ENCODE data around the gene NFKB2.

The NFKB2 gene

DNA sequence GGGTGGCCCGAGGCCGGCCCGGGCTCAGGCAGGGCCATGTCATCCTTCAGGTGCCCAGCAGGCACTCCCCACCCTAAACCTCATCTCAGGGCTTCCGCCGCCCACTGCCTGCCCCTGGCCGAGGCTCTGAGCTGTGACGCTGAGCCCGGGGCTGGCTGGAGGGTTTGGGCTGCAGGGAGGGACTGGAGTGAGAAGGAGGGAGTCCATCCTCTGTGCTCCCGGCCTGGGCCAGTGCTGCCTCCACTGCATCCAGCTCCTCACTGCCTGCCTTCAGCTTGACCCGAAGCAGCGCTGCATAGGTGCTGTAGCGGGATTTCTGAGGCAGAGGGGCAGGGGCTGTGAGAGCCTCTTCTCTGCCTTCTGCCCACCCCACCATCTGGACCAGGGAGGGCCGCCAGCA is 7.6 kb downstream of the NFKB2 start:
- no peak for DNase-seq (ENCODE audit: low spot score)
- TF ChIP-seq, protein P1, sequence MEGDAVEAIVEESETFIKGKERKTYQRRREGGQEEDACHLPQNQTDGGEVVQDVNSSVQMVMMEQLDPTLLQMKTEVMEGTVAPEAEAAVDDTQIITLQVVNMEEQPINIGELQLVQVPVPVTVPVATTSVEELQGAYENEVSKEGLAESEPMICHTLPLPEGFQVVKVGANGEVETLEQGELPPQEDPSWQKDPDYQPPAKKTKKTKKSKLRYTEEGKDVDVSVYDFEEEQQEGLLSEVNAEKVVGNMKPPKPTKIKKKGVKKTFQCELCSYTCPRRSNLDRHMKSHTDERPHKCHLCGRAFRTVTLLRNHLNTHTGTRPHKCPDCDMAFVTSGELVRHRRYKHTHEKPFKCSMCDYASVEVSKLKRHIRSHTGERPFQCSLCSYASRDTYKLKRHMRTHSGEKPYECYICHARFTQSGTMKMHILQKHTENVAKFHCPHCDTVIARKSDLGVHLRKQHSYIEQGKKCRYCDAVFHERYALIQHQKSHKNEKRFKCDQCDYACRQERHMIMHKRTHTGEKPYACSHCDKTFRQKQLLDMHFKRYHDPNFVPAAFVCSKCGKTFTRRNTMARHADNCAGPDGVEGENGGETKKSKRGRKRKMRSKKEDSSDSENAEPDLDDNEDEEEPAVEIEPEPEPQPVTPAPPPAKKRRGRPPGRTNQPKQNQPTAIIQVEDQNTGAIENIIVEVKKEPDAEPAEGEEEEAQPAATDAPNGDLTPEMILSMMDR (IDR thresholded peaks at IDR 0.05) = no peak
- Histone ChIP-seq H3K4me3 (no peak overlapping the region), H3K27ac (no peak overlapping the region)

DNA sequence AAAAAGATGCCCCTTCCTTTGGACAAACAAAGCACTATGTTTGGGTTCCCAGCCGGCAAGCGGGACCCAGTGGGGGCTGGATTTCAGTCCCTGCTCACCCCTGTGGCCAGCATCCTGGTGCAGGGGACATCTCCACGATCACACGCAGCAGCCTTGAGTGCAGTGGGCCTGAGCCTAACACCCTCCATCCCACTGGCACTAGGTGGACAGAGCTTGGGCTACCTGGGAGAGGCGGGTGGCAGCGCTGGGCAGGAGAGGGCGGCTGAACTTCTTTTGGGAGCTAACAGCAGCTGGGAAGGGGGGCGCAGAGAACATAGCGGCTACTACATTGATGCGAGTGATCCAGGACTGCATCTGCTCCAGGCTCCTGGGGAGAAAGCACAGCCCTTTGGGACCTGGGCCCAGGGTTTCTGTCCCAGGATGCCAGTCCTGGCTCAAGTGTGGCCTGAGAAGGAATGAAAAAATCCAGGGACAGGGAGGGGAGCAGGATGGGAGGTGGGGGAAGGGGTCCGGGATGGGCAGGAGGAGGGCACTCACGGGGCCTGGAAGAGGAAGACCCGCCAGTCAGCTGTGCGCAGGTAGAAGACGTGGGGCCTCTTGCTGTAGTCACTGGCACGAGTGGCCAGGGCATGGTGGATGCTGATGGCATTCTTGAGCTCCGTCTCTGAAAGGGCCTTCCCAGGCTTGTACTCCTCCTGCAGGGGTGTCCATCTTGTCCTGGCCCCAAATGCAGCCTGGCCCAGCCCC is 9.0 kb downstream of the NFKB2 start:
- Histone ChIP-seq H3K27ac (no peak overlapping the region), H3K4me3 (no peak overlapping the region)
- no peak for DNase-seq (ENCODE audit: low spot score)
- TF ChIP-seq, protein P1 (IDR thresholded peaks at IDR 0.05) = no peak

DNA sequence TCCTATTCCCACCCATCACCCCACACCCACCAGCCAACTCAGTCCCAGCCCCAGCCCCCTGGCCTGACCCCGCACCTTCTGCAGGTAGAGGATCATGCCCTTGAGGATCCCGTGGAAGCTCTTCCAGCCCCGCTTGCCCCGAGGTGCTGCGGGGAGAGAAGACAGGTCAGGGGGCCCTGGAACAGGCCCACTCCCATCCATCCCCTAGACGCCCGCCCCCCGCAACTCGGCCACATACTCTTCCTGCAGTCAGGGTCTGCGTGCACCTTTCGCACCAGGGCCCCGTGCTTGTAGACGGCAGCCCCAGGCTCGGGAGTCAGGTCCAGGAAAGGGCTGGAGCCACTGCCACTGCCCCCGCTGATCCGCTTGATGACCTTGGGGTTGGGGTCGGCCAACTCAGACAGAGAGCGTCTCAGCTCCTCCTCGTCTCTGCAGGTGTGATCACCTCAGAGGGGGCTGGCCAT is 9.6 kb downstream of the NFKB2 start:
- H3K4me3 ChIP-seq = no peak overlapping the region
- TF ChIP-seq, protein P1 (IDR thresholded peaks at IDR 0.05) = no peak
- no peak overlapping the region for H3K27ac ChIP-seq
- DNase-seq (ENCODE audit: low spot score) = no peak

DNA sequence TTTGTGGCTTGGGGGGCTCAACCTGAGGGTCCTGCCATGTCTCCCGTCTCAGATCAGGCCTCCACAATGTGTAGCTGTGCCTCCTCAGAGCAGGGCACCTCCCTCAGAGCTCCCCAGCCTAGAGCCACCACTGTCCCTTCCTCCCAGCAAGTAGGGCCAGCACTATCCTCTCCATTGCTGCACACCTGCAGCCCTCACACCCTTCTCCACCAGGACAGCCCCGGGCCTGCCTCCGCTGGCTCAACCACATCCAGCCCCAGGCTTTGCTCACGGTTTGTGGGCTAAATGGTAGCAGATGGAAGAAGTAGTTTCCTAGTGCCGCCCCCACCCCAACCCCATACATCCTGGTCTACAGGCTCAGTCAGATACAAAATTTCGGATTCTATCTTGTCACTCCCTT is 10.1 kb downstream of the NFKB2 start:
- Histone ChIP-seq H3K27ac (no peak overlapping the region), H3K4me3 (no peak overlapping the region)
- DNase-seq (ENCODE audit: low spot score) = no peak
- TF ChIP-seq, protein P1 (IDR thresholded peaks at IDR 0.05) = no peak

DNA sequence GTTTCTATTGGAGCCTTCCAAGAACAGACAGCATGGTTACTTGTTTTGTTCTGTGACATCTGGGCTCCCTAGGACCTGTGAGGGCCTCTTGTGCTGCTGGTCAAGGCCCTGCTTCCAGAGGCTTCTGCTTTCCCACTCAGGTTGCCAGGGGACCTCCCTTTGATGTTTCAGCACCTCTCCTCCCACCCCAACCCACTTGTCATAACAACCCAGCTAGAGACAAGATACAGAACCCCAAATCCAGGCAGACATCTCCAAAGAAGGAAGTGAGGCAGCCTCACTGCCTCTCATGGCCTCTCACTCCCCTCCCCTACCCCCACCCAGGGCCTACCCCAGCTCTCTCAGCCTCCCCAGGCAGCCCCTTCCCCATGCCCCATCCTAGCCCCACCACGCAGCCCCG is 11.3 kb downstream of the NFKB2 start:
- Histone ChIP-seq H3K4me3 (no peak overlapping the region), H3K27ac (no peak overlapping the region)
- TF ChIP-seq, protein P1 (IDR thresholded peaks at IDR 0.05) = no peak
- DNase-seq (ENCODE audit: low spot score) = no peak

DNA sequence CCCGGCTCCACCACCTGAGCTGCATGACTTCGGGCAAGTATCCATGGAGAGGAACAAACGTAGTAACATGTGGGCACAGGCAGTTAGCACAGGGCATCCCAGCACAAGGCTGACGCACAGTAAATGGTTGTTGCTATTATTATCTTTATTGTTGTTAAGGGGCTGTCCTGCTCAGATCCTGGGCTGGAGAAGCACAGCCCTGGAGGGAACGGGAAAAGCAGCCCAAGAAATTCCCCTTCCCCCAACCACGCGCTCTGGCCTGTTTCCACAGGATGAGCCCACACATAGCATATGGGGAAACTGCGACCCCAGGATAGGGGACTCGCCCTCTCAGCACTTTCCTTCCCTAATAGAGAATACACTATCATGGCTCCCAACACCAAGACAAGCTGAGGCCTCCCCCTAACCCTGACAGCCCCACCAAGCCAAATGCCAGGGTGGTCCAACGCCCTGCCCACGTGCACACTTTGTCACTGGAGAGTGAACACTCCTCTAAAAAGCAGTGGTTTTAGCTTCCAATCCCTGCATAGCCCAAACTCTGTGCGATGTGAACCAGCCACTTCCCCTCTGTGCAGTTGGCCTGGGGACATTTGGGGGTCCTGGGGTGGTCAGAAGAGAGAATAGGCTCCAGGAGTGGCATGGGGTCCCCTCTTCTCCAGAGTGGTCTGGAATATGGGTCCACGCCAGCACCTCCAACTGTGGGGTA is 12.1 kb downstream of the NFKB2 start:
- Histone ChIP-seq H3K4me3 (no peak overlapping the region), H3K27ac (no peak overlapping the region)
- no peak for DNase-seq (ENCODE audit: low spot score)
- TF ChIP-seq, protein P1 (IDR thresholded peaks at IDR 0.05) = no peak

Measured in coronary artery (tissue), 2 donors.